ENCODE data around the gene SIRT5. TPM values are rescaled to one million over a fixed set of nuclear protein-coding genes. Genes with fewer than 3 reads are reported as not detected.

The SIRT5 gene
- total RNA-seq, 1 experiment from 2014 or later: 13.8 TPM

GRCh38 chr6:13545885-13546284 is 28.5 kb upstream of the SIRT5 start:
- H3K27ac ChIP-seq (ENCODE audit: low read depth, low read length): no peak overlapping the region
- BruUV-seq (replicated peaks): no TSS peak
- H3K4me1 ChIP-seq (ENCODE audit: control insufficient read depth in 1 of 2, insufficient read depth in 2 of 2, low read length in 2 of 2): no peaks in the 10 kb centered on the region
- ChIA-PET POLR2A (no interaction called here), CTCF (no interaction called here), RAD21 (ENCODE audit: low non-redundant PET in 1 of 2, low total read pairs in 2 of 2, uncharacterized antibody in 2 of 2, unreplicated experiment in 2 of 2) (no interaction called here)
- ATAC-seq (no peak), DNase-seq (ENCODE audit: low read depth, low spot score) (no peak)
- H3K9me2 ChIP-seq (ENCODE audit: insufficient read depth): no peaks in the 10 kb centered on the region
- H3K36me3 ChIP-seq (ENCODE audit: control insufficient read depth in 1 of 2, insufficient read depth in 2 of 2, low read length in 2 of 2): no peaks in the 10 kb centered on the region
- H3K9ac ChIP-seq (ENCODE audit: low read length): no peak overlapping the region
- no peak overlapping the region for H3K4me2 ChIP-seq (ENCODE audit: low read length)
- no peaks in the 10 kb centered on the region for H3K9me3 ChIP-seq (ENCODE audit: control insufficient read depth in 1 of 2, insufficient read depth in 1 of 2, low read depth in 1 of 2, low read length in 2 of 2)
- intact Hi-C loops (cut with micrococcal nuclease): no loop called here
- no peaks in the 10 kb centered on the region for H4K20me1 ChIP-seq (ENCODE audit: insufficient read depth)
- no peak for TF ChIP-seq SRF (IDR thresholded peaks at IDR 0.05; ENCODE audit: low read depth)
- no peaks in the 10 kb centered on the region for H3K79me2 ChIP-seq (ENCODE audit: insufficient read depth, low read length)
- no peak overlapping the region for H2AFZ ChIP-seq (ENCODE audit: low read depth, low read length, poor library complexity, severe bottlenecking)
- H3K4me3 ChIP-seq (replicated peaks in 1 of 2; ENCODE audit: low read depth in 1 of 2, low read length in 2 of 2): no peak overlapping the region
- no peaks in the 10 kb centered on the region for H3K27me3 ChIP-seq (ENCODE audit: insufficient read depth, low read length)

GRCh38 chr6:13548500-13549210 is 25.7 kb upstream of the SIRT5 start:
- ATAC-seq (no peak), DNase-seq (ENCODE audit: low read depth, low spot score) (no peak)
- no peaks in the 10 kb centered on the region for H3K27me3 ChIP-seq (ENCODE audit: insufficient read depth, low read length)
- no peaks in the 10 kb centered on the region for H3K79me2 ChIP-seq (ENCODE audit: insufficient read depth, low read length)
- no peak overlapping the region for H2AFZ ChIP-seq (ENCODE audit: low read depth, low read length, poor library complexity, severe bottlenecking)
- H3K4me1 ChIP-seq (ENCODE audit: control insufficient read depth in 1 of 2, insufficient read depth in 2 of 2, low read length in 2 of 2): peaks cover 0 to 2% of the 10 kb centered on the region in 2 experiments; a peak in 1 of 4 replicates
- POLR2A ChIA-PET: no interaction called here
- CTCF ChIA-PET: no interaction called here
- no peaks in the 10 kb centered on the region for H4K20me1 ChIP-seq (ENCODE audit: insufficient read depth)
- no peaks in the 10 kb centered on the region for H3K9me2 ChIP-seq (ENCODE audit: insufficient read depth)
- no peaks in the 10 kb centered on the region for H3K36me3 ChIP-seq (ENCODE audit: control insufficient read depth in 1 of 2, insufficient read depth in 2 of 2, low read length in 2 of 2)
- H3K27ac ChIP-seq (ENCODE audit: low read depth, low read length): no peak overlapping the region
- no peaks in the 10 kb centered on the region for H3K9me3 ChIP-seq (ENCODE audit: control insufficient read depth in 1 of 2, insufficient read depth in 1 of 2, low read depth in 1 of 2, low read length in 2 of 2)
- no TSS peak for BruUV-seq (replicated peaks)
- TF ChIP-seq ATF3 (IDR thresholded peaks at IDR 0.05) (no peak), YY1 (IDR thresholded peaks at IDR 0.05; ENCODE audit: extremely low read depth, insufficient replicate concordance, low read depth, low read length) (no peak), EZH2 (IDR thresholded peaks at IDR 0.05) (no peak), ZNF274 (IDR thresholded peaks at IDR 0.05; ENCODE audit: low read depth, low read length) (no peak), RAD21 (IDR thresholded peaks at IDR 0.05; ENCODE audit: low read depth) (no peak), EZH2phosphoT487 (IDR thresholded peaks at IDR 0.05; ENCODE audit: borderline replicate concordance) (no peak), POLR2A (IDR thresholded peaks at IDR 0.05; ENCODE audit: borderline replicate concordance, extremely low read depth, insufficient read depth, insufficient read length) (no peak), SRF (IDR thresholded peaks at IDR 0.05; ENCODE audit: low read depth) (no peak), ELF1 (IDR thresholded peaks at IDR 0.05; ENCODE audit: borderline replicate concordance, low read depth) (no peak), JUND (IDR thresholded peaks at IDR 0.05) (no peak), ZFX (IDR thresholded peaks at IDR 0.05) (no peak), TCF7L2 (IDR thresholded peaks at IDR 0.05; ENCODE audit: borderline replicate concordance, extremely low read depth, insufficient read depth, insufficient read length) (no peak), CBX3 (IDR thresholded peaks at IDR 0.05; ENCODE audit: low read depth) (no peak), MAX (IDR thresholded peaks at IDR 0.05) (no peak), EGR1 (IDR thresholded peaks at IDR 0.05; ENCODE audit: low read depth) (no peak), POLR2AphosphoS5 (IDR thresholded peaks at IDR 0.05; ENCODE audit: low read depth, low read length) (no peak)
- H3K4me2 ChIP-seq (ENCODE audit: low read length): no peak overlapping the region
- no peak overlapping the region for H3K9ac ChIP-seq (ENCODE audit: low read length)
- RAD21 ChIA-PET (ENCODE audit: low non-redundant PET in 1 of 2, low total read pairs in 2 of 2, uncharacterized antibody in 2 of 2, unreplicated experiment in 2 of 2): no interaction called here
- no peak overlapping the region for H3K4me3 ChIP-seq (replicated peaks in 1 of 2; ENCODE audit: low read depth in 1 of 2, low read length in 2 of 2)
- intact Hi-C loops (cut with micrococcal nuclease): no loop called here
